HG03342 (cell line): ENCODE results near the gene FGF1.

Source experiments
- ATAC-seq: cut with Tn5 transposase; IDR thresholded peaks from one replicate; pipeline ENCODE4 v1.9.1; 2021; ENCODE audit warnings: mild to moderate bottlenecking, moderate library complexity; ENCODE audit not compliant: unreplicated experiment

Gene FGF1

GRCh38 chr5:142644640-142645361 lies 41.1 kb downstream of the FGF1 start:
- ATAC-seq, result no peak

GRCh38 chr5:142644127-142644526 lies 41.8 kb downstream of the FGF1 start:
- ATAC-seq, result no peak

- no peak for ATAC-seq
These were observed 42.3 kb downstream of the FGF1 start for GRCh38 chr5:142643634-142644033.

- no peak for ATAC-seq
These were observed 43.5 kb downstream of the FGF1 start for GRCh38 chr5:142642427-142642826.

- no peak for ATAC-seq
These were observed 44.2 kb downstream of the FGF1 start for GRCh38 chr5:142641711-142642110.

GRCh38 chr5:142640316-142641005 lies 45.4 kb downstream of the FGF1 start:
- no peak for ATAC-seq

GRCh38 chr5:142639455-142639854 lies 46.4 kb downstream of the FGF1 start:
- no peak for ATAC-seq

GRCh38 chr5:142637871-142638270 lies 48.0 kb downstream of the FGF1 start:
- ATAC-seq, result no peak

- no peak for ATAC-seq
These were observed 49.1 kb downstream of the FGF1 start for GRCh38 chr5:142636698-142637324.

- no peak for ATAC-seq
These were observed 49.8 kb downstream of the FGF1 start for GRCh38 chr5:142636093-142636492.

- no peak for ATAC-seq
These were observed 51.5 kb downstream of the FGF1 start for GRCh38 chr5:142634216-142635011.

- no peak for ATAC-seq
These were observed 54.9 kb downstream of the FGF1 start for GRCh38 chr5:142630927-142631539.

- no peak for ATAC-seq
These were observed 58.3 kb downstream of the FGF1 start for GRCh38 chr5:142627383-142628217.

- no peak for ATAC-seq
These were observed 59.1 kb downstream of the FGF1 start for GRCh38 chr5:142626786-142627185.

- no peak for ATAC-seq
These were observed 59.8 kb downstream of the FGF1 start for GRCh38 chr5:142626099-142626498.

GRCh38 chr5:142621227-142621626 lies 64.7 kb downstream of the FGF1 start:
- ATAC-seq, result no peak

GRCh38 chr5:142619815-142620214 lies 66.1 kb downstream of the FGF1 start:
- no peak for ATAC-seq

- no peak for ATAC-seq
These were observed 67.8 kb downstream of the FGF1 start for GRCh38 chr5:142618130-142618523.

- ATAC-seq, result no peak
These were observed 68.3 kb downstream of the FGF1 start for GRCh38 chr5:142617416-142618129.
